K562 (cell line): Measurements from ENCODE around the gene EBF4. TPM values are rescaled to one million over a fixed set of nuclear protein-coding genes. Genes with fewer than 3 reads are reported as not detected.

ENCODE experiments used
- ATAC-seq: fragments of 200-7000 bp; cut with Tn5 transposase; 3 replicates; pipeline ENCODE4 v1.9.1; 2020; ENCODE audit warnings: moderate library complexity
- BruUV-seq: library from RNA; stranded (reverse); fragments of 400-500 nt; replicated peaks from 2 replicates; lab custom pipeline; 2021; lab: Mats Ljungman, UMichigan
- CTCF ChIA-PET: fragments of 300-600 bp; formaldehyde crosslinking; extraction: SDS; loops from one replicate; lab custom pipeline; 2021; ENCODE audit warnings: low intra/inter-chr PET ratio; lab: Yijun Ruan, JAX
- POLR2A ChIA-PET: fragments of 300-600, 350-650 bp; sonication (Branson Sonifier 250); formaldehyde crosslinking; extraction: SDS; loops from one replicate; lab custom pipeline; 2021; ENCODE audit warnings: antibody characterized with exemption, inconsistent platforms; lab: Yijun Ruan, JAX
- DNase-seq, 4 experiments: peaks; one replicate each; pipeline versions ENCODE4 v3.0.0 to v3.0.0-alpha.2; 2011 to 2018; ENCODE audit warnings: low spot score in 3 of 4, mixed read lengths in 3 of 4; ENCODE audit errors: extremely low read depth in 1 of 4
- FAIRE-seq: peaks from 2 replicates; lab custom pipeline; 2011; peaks lifted over from hg19 to GRCh38; lab: Jason Lieb, UNC
- H2AFZ ChIP-seq: 2 replicates; pipeline ENCODE4 v1.6.0; 2011; ENCODE audit warnings: low read depth, low read length, control low read depth, inconsistent platforms
- H3K27ac ChIP-seq: fragments of 200-600 bp; 3 replicates; pipeline ENCODE4 v1.8.0; 2011; ENCODE audit warnings: low read depth, mild to moderate bottlenecking, control low read depth, inconsistent platforms, low read length, moderate library complexity, mixed read lengths; ENCODE audit errors: extremely low read depth
- H3K27me3 ChIP-seq, 2 experiments: fragments of 300-600 bp in 1 of 2; 2 replicates in 1 of 2; 3 replicates in 1 of 2; pipeline versions ENCODE4 v1.6.0 to v1.8.0; 2011; ENCODE audit warnings: inconsistent platforms in 2 of 2, low read length in 2 of 2, mild to moderate bottlenecking in 1 of 2, mixed read lengths in 1 of 2, moderate library complexity in 1 of 2; ENCODE audit not compliant: control insufficient read depth in 2 of 2, insufficient read depth in 2 of 2
- H3K36me3 ChIP-seq: fragments of 300-600 bp; 3 replicates; pipeline ENCODE4 v1.8.0; 2011; ENCODE audit warnings: mild to moderate bottlenecking, low read length, inconsistent platforms; ENCODE audit not compliant: control insufficient read depth, insufficient read depth
- H3K4me1 ChIP-seq, 2 experiments: fragments of 200-600 bp in 1 of 2; replicated peaks in 1 of 2; 2 replicates in 1 of 2; 3 replicates in 1 of 2; pipeline versions ENCODE4 v1.5.1 to v1.8.0; 2011; ENCODE audit warnings: inconsistent platforms in 2 of 2, low read length in 2 of 2, mild to moderate bottlenecking in 1 of 2, mixed read lengths in 1 of 2, moderate library complexity in 1 of 2; ENCODE audit not compliant: control insufficient read depth in 2 of 2, insufficient read depth in 2 of 2
- H3K4me2 ChIP-seq: 2 replicates; pipeline ENCODE4 v1.6.1; 2011; ENCODE audit warnings: low read length, control low read depth, inconsistent platforms, mixed read lengths; ENCODE audit not compliant: insufficient read depth
- H3K4me3 ChIP-seq: fragments of 200-600 bp; sonication (generic), shearing (Covaris generic); 2 replicates; pipeline ENCODE4 v1.5.1; 2016; ENCODE audit warnings: control low read depth, inconsistent platforms
- H3K79me2 ChIP-seq: fragments of 200-600 bp; 3 replicates; pipeline ENCODE4 v1.8.0; 2011; ENCODE audit warnings: low read length, inconsistent platforms; ENCODE audit not compliant: control insufficient read depth, insufficient read depth
- H3K9ac ChIP-seq, 2 experiments: 2 replicates each; pipeline versions ENCODE4 v1.6.0 to v1.6.1; 2011; ENCODE audit warnings: low read depth in 2 of 2, low read length in 2 of 2, control low read depth in 1 of 2, inconsistent platforms in 1 of 2, mild to moderate bottlenecking in 1 of 2, mixed read lengths in 1 of 2; ENCODE audit not compliant: insufficient read depth in 1 of 2
- H3K9me1 ChIP-seq: one replicate; pipeline ENCODE4 v1.6.0; 2011; ENCODE audit warnings: inconsistent platforms, mild to moderate bottlenecking, low read length, moderate library complexity; ENCODE audit not compliant: control insufficient read depth, insufficient read depth
- H3K9me3 ChIP-seq: replicated peaks from 2 replicates; pipeline ENCODE4 v1.5.1; 2011; ENCODE audit warnings: low read depth, low read length, inconsistent platforms; ENCODE audit not compliant: control insufficient read depth, insufficient read depth
- H4K20me1 ChIP-seq: replicated peaks from 2 replicates; pipeline ENCODE4 v1.6.1; 2011; ENCODE audit warnings: low read length, inconsistent platforms, mixed read lengths; ENCODE audit not compliant: control insufficient read depth, insufficient read depth
- CREB1 ChIP-seq, 2 experiments: sonication (generic) in 1 of 2; formaldehyde crosslinking in 1 of 2; IDR thresholded peaks; 2 replicates each; pipeline versions ENCODE4 v1.6.1 to v1.8.0; 2012 to 2022; ENCODE audit warnings: inconsistent platforms in 1 of 2, mild to moderate bottlenecking in 1 of 2, missing genetic modification reagents in 1 of 2, moderate library complexity in 1 of 2
- CTCF ChIP-seq, 3 experiments: IDR thresholded peaks in 2 of 3; conservative IDR thresholded peaks in 1 of 3; 2 replicates each; pipeline ENCODE4 v1.5.1; 2011 to 2012; ENCODE audit warnings: low read length in 3 of 3, mild to moderate bottlenecking in 3 of 3, control low read depth in 2 of 3, improper control_type of control experiment in 1 of 3, inconsistent platforms in 1 of 3, low read depth in 1 of 3, mixed read lengths in 1 of 3, moderate library complexity in 1 of 3; ENCODE audit not compliant: insufficient read depth in 2 of 3
- DMBX1 ChIP-seq: fragments of 250-450 bp; sonication (Bioruptor Pico); IDR thresholded peaks from 2 replicates; pipeline ENCODE4 v1.8.0; 2022; ENCODE audit warnings: inconsistent platforms, mild to moderate bottlenecking, moderate library complexity, borderline replicate concordance
- NFATC3 ChIP-seq: fragments of 450-650 bp; IDR thresholded peaks from 2 replicates; pipeline ENCODE4 v1.6.1; 2017; ENCODE audit warnings: mild to moderate bottlenecking
- NR2C2 ChIP-seq, 2 experiments: fragments of 200-800 bp in 1 of 2; sonication (Bioruptor generic) in 1 of 2; sonication (generic) in 1 of 2; formaldehyde crosslinking in 1 of 2; IDR thresholded peaks; 2 replicates each; pipeline versions ENCODE4 v1.6.1 to v1.8.0; 2016 to 2022; ENCODE audit warnings: mild to moderate bottlenecking in 1 of 2, missing compliant biosample characterization in 1 of 2, missing genetic modification characterization in 1 of 2, missing genetic modification reagents in 1 of 2
- PRDM10 ChIP-seq: fragments of 450-650 bp; IDR thresholded peaks from 2 replicates; pipeline ENCODE4 v1.6.1; 2018; ENCODE audit not compliant: partially characterized antibody
- RBBP5 ChIP-seq: fragments of 200-600 bp; sonication (generic); IDR thresholded peaks from 2 replicates; pipeline ENCODE4 v1.6.1; 2012; ENCODE audit warnings: borderline replicate concordance, mild to moderate bottlenecking, low read length, control low read depth, inconsistent platforms; ENCODE audit not compliant: insufficient read depth, poor library complexity, severe bottlenecking
- SETDB1 ChIP-seq: IDR thresholded peaks from one replicate; pipeline ENCODE4 v1.6.1; 2012; ENCODE audit warnings: low read length, control low read depth, inconsistent platforms
- SRSF1 ChIP-seq: fragments of 200-400 bp; formaldehyde crosslinking; IDR thresholded peaks from 2 replicates; pipeline ENCODE4 v1.6.1; 2017; ENCODE audit warnings: mild to moderate bottlenecking, low read depth, low read length, moderate library complexity
- TFE3 ChIP-seq: fragments of 450-650 bp; formaldehyde crosslinking; IDR thresholded peaks from 2 replicates; pipeline ENCODE4 v1.4.0; 2020; ENCODE audit warnings: mild to moderate bottlenecking, mixed read lengths
- ZC3H11A ChIP-seq: IDR thresholded peaks from 2 replicates; pipeline ENCODE4 v1.6.1; 2012; ENCODE audit warnings: low read depth, low read length, improper control_type of control experiment
- ZNF175 ChIP-seq: fragments of 200-800 bp; sonication (Bioruptor generic); IDR thresholded peaks from 2 replicates; pipeline ENCODE4 v1.6.1; 2016; ENCODE audit warnings: low read depth, mild to moderate bottlenecking, missing genetic modification characterization, missing compliant biosample characterization
- ZNF695 ChIP-seq: fragments of 450-650 bp; formaldehyde crosslinking; IDR thresholded peaks from 2 replicates; pipeline ENCODE4 v1.4.0; 2020; ENCODE audit warnings: mild to moderate bottlenecking, moderate library complexity
- WGBS: fragments of 100-300 bp; shearing (Covaris generic); methylation state at CpG from one replicate; pipeline ENCODE4 v1.1.6; 2016; ENCODE audit warnings: low coverage, mixed read lengths; ENCODE audit not compliant: insufficient coverage; ENCODE audit errors: missing lambda C conversion rate; 5-methylcytosine and 5-hydroxymethylcytosine counted together
- in situ Hi-C: fragments of 300-500 bp; cut with MboI; formaldehyde crosslinking; loops from 4 replicates; pipeline ENCODE4 v1.15.0; 2018; ENCODE audit warnings: inconsistent platforms, mixed read lengths
- intact Hi-C: fragments of 100-400 bp; cut with micrococcal nuclease; formaldehyde crosslinking; loops from 2 replicates; pipeline ENCODE4 v1.14.2; 2022
- polyA plus RNA-seq, 8 experiments: library from polyadenylated mRNA; depleted of rRNA in 4 of 8; stranded (reverse) in 5 of 8; unstranded in 3 of 8; fragments of >200 nt; fragmentation: Nextera tagmentation in 2 of 8; fragmentation: Illumina TruSeq in 1 of 8; extraction: Ambion mirVana in 2 of 8; extraction: Trizol in 1 of 8; gene quantifications; 2 replicates each; pipeline versions ENCODE4 v1.2.1 to v1.2.3, GENCODE V29; 2011 to 2014; ENCODE audit warnings: inconsistent platforms in 1 of 8, missing spikeins in 1 of 8
- total RNA-seq, 7 experiments: library from RNA; depleted of rRNA in 6 of 7; stranded (reverse); fragments of >200 nt in 6 of 7; fragmentation: Illumina TruSeq in 2 of 7; extraction: Trizol in 2 of 7; gene quantifications; 2 replicates each; pipeline versions ENCODE4 v1.2.1 to v1.2.3, GENCODE V29; 2011 to 2021; ENCODE audit warnings: low replicate concordance in 1 of 7

Gene EBF4
- total and polyA plus RNA-seq, 9 of the 15 experiments (the other 6 are each of a cell fraction or from before 2014, with no cell fraction given): 0.09 TPM; not detected in 8

- Histone ChIP-seq H3K9me3 (no peaks in the 10 kb centered on the region), H3K9me1 (no peaks in the 10 kb centered on the region), H3K79me2 (no peaks in the 10 kb centered on the region), H3K4me1 (peaks cover 0 to 19% of the 10 kb centered on the region in 2 experiments; a peak in 2 of 5 replicates), H3K4me2 (no peak overlapping the region), H4K20me1 (no peaks in the 10 kb centered on the region), H2AFZ (no peak overlapping the region), H3K36me3 (no peaks in the 10 kb centered on the region), H3K9ac (no peak overlapping the region), H3K4me3 (no peak overlapping the region), H3K27me3 (peaks cover 12 to 66% of the 10 kb centered on the region in 2 experiments; a peak in 4 of 5 replicates), H3K27ac (no peak overlapping the region)
- no peak for ATAC-seq
- CTCF ChIA-PET: no interaction called here
- intact Hi-C loops: no loop called here
- no peak for DNase-seq
- BruUV-seq: no TSS peak
- POLR2A ChIA-PET: no interaction called here
- WGBS: 13% methylated on average over 3 of the region's 13 CpGs
- FAIRE-seq: no peak
- in situ Hi-C loops: no loop called here
- TF ChIP-seq RBBP5: no peak
- TF ChIP-seq CTCF (IDR thresholded peaks at IDR 0.05 in 2 of 3, conservative IDR thresholded peaks at IDR 0.05 in 1 of 3; ENCODE audit: insufficient read depth in 2 of 3, low read depth in 1 of 3, low read length in 3 of 3): no peak
- TF ChIP-seq TFE3: no peak
- TF ChIP-seq CREB1 (IDR thresholded peaks at IDR 0.05): no peak
- TF ChIP-seq CREB1 (CRISPR knock-in tag; IDR thresholded peaks at IDR 0.05): no peak
- no peak for TF ChIP-seq ZC3H11A
- no peak for TF ChIP-seq SRSF1
- no peak for TF ChIP-seq ZNF695 (CRISPR knock-in tag)
- no peak for TF ChIP-seq SETDB1
- TF ChIP-seq PRDM10: no peak
- TF ChIP-seq ZNF175 (CRISPR knock-in tag): no peak
- TF ChIP-seq NR2C2 (CRISPR knock-in tag; IDR thresholded peaks at IDR 0.05): no peak
- no peak for TF ChIP-seq NR2C2 (tag; IDR thresholded peaks at IDR 0.05)
- TF ChIP-seq DMBX1: no peak
- no peak for TF ChIP-seq NFATC3
Measured at GRCh38 chr20:2695206-2695983, 2.8 kb downstream of the EBF4 start.
